HG02763 (cell line): ENCODE data around the gene SYK.
"Not testable (repeated sequence)": the region's sequence is repeated elsewhere in the genome, so short reads cannot be mapped to it uniquely, and the experiment has no call there.

Experiments used
- ATAC-seq: cut with Tn5 transposase; IDR thresholded peaks from one replicate; pipeline ENCODE4 v1.9.1; 2021; ENCODE audit warnings: mild to moderate bottlenecking, moderate library complexity; ENCODE audit not compliant: unreplicated experiment

The SYK gene

GRCh38 chr9:90795084-90795483 lies 6.5 kb upstream of the SYK start:
- no peak for ATAC-seq

GRCh38 chr9:90795871-90796317 lies 5.7 kb upstream of the SYK start:
- ATAC-seq: no peak

DNA sequence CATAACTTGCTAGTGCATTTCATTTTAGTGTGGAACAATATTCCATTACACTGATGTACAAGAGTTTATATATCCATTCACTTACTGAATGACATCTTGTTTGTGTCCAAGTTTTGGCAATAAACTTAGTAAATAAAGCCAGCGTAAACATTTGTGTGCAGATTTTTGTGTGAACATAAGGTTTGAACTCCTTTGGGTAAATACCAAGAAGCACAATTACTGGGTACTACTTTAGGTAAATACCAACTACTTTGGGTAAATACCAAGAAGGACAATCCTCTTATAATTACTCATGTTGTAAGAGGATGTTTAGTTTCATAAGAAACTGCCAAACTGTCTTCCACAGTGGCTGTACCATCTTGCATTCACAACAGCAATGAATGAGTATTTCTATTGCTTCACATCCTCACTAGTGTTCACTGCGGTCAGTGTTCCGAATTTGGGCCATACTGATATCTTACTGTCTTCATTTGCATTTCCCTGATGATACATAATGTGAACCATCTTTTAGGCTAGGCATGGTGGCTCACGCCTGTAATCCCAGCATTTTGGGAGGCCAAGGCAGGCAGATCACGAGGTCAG lies 2.3 kb upstream of the SYK start:
- no peak for ATAC-seq

GRCh38 chr9:90801973-90802322 lies 329 bp downstream of the SYK start:
- no peak for ATAC-seq

DNA sequence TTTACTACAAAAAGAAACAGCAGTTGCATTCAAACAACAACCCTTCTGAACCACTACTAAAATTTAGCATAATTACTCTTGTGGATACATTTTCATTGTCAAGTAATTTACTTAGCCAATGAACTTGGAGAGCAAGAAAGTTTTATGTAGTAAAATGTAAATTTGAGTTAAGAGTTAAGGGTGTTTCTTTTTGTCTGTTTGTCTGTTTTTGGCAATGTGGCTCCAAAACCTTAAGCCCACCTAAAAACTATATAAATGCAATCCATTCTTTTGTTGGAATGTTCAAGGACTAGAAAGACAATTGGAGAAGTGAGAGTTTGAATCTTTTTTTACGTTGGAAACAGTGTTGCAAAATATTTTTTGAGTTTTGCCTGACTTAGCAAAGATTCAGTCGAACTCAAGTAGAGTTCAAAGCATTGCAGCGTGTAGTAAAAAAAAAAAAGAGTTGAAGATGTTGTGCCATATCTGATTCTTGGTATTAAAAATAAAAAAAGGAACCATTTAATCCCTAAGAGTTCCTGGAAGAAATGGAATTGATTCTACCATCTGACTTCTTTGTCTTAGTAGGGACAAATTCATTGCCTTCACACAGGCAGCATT lies 867 bp downstream of the SYK start:
- ATAC-seq: no peak

DNA sequence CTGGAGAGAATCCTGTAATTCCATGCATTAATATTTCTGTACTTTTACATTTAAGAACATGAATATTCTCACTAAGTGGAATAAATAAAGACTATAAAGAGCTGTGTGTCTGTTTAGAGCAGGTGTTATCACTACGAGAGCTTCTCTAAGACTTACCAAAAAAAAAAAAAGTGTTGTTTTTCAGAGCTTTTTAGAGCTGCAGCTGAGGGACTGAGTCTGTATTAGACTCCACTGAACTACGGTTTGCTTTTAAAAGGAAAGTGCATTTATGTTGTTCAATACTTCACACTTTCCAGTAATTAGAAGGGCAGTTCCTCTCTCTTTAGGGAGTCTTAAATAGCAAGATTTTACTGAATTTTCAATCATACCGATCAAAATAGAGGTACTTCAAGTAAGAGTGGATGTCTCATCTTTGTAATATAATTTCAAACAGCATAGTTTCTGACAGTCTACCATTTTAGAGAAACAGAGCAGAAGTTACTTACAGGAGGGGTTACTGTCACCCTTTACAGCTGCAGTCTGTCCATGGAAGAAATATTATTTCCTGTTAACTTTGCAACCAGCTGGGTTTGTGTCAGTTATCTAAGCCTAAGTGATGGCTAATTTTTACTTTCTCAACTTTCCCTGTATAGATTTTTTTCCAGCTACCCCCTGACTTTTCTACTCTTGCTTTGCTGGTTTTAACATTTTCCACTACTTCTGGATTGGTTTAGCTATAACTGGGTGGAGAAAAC lies 2.4 kb downstream of the SYK start:
- no peak for ATAC-seq

- ATAC-seq: no peak
These were observed 3.7 kb downstream of the SYK start for GRCh38 chr9:90805006-90805996.

- ATAC-seq: no peak
These were observed 5.4 kb downstream of the SYK start for GRCh38 chr9:90807006-90807405.

DNA sequence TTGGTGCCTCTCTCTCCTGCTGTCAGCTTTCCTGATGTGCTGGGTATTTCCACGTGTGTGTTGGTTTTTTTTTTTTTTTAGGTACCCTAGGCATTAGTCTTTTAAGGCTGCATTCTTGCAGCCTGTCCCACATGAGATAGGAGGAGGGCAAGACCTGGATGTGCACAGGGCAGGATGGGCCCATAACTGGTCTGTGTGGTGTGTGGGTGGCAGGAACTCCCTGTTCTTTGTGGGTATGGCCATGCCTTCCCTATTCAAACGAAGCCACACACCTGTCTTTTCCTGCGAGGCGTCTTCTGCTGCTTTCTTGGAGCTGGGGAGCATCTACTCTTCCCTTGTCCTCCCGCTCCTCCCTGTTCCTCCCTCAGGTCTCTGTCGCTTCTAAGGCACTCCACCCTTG lies 6.8 kb downstream of the SYK start:
- ATAC-seq: no peak

DNA sequence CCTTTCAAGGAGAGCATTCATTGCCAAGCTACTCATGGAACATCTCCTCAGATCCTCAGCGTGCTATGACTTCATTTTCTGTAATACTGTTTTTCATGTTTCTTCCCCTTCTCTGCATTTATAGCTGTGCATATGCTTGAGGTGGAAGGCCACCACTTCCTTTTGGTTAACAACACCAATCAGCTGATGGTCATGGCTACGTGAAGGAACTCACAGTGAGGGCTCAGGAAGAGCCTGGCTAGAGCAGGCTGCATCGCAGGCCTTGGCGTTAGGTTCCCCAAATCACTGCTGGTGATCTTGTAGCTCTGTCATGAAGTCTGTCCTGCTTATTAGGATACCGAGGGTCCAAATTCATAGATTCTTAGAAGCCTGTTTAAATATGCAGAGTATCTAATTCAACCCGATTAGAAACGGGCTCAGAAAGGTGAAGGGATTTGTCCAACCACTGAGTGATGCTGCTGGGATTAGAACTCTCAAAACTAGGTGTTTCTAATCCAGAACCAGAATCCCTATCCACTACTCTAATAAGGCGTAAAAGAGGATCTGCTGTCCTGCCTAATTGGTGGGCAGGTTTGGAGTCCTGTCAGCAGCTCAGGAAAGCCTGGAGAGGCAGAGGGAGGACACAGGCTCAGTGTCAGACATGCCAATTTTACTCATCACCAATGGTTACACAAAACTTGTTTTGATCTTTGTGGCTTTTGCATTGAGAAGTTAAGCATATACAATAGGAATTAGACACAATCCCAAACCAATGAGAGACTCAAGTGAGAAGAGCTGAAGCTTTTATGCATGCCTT lies 7.5 kb downstream of the SYK start:
- no peak for ATAC-seq

GRCh38 chr9:90810691-90811090 lies 9.1 kb downstream of the SYK start:
- ATAC-seq: no peak

DNA sequence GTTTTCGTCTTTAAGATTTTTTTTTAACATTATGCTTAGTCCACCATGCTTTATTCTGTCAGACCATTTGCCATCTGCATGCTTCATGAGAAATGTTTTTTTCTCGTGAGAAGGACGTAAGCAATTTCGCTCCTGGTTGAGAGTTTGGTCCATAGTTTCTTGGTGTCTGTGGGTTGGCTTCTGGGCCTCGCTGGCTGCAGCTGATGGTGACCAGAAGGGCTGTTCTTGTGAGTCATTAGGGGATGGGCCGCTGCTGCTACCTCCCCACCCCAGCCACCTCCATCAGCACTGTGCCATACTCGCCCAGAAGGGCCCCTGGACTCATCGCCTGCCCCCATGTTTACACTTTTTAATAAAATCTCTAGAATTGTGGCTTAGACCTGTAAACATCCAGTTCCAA lies 11.4 kb downstream of the SYK start:
- ATAC-seq: no peak

DNA sequence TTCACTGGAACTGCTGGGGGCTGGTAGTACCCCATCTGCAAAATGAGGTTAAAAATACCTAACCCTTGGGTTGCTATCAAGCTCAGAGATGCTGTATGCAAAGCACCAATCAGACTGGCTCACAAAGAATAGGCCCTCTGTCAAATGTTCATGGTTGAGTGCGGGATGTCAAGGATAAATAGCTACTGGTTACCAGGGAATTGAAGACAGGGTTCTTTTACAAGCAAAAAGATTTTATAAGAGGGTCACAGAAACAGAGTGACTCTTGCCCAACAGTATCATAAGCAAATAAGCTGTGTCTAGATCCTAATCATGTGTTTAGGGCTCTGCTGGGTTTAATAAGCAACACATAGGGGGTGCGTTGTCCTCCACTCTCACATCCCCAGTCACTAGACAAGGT lies 11.9 kb downstream of the SYK start:
- ATAC-seq: no peak

- ATAC-seq: no peak
These were observed 12.7 kb downstream of the SYK start for GRCh38 chr9:90814355-90814754.

GRCh38 chr9:90815183-90815943 lies 13.7 kb downstream of the SYK start:
- no peak for ATAC-seq

GRCh38 chr9:90815944-90816357 lies 14.3 kb downstream of the SYK start:
- ATAC-seq: no peak

DNA sequence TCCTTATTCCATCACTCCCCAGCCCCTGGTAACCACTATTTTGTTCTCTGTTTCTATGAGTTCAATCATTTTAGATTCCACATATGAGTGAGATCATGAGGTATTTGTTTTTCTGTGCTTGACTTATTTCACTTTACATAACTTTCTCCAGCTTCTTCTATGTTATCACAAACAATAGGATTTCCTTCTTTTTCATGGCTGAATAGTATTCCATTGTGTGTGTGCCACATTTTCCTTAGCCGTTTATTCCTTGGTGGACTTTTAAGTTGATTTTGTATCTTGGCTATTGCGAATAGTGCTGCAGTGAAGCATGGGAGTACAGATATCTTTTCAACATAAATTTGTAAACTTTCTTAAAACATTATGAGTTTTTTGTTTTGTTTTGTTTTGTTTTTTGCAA lies 15.1 kb downstream of the SYK start:
- ATAC-seq: no peak

GRCh38 chr9:90818279-90818678 lies 16.7 kb downstream of the SYK start:
- ATAC-seq: no peak

DNA sequence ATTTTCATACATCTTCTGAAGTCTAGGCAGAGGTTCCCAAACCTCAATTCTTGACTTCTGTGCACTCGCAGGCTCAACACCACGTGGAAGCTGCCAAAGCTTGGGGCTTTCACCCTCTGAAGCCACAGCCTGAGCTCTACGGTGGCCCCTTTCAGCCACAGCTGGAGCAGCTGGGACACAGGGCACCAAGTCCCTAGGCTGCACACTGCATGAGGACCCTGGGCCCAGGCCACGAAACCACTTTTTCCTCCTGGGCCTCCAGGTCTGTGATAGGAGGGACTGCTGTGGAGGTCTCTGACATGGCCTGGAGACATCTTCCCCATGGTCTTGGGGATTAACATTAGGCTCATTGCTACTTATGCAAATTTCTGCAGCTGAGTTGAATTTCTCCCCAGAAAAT lies 18.8 kb downstream of the SYK start:
- ATAC-seq: not testable (repeated sequence)

- not testable (repeated sequence) for ATAC-seq
These were observed 19.6 kb downstream of the SYK start for GRCh38 chr9:90821236-90821635.
